Testis (tissue), 2 donors: Measurements from ENCODE around the gene CPLX3.

Source experiments
- CTCF ChIP-seq, 3 experiments: fragments of 450-650 bp in 2 of 3; fragments of 200-600 bp in 1 of 3; sonication (generic) in 1 of 3; IDR thresholded peaks; one replicate each; pipeline ENCODE4 v1.5.1; 2016 to 2019; ENCODE audit warnings: antibody characterized with exemption in 3 of 3, mild to moderate bottlenecking in 2 of 3, moderate library complexity in 1 of 3
- POLR2A ChIP-seq: fragments of 450-650 bp; IDR thresholded peaks from one replicate; pipeline ENCODE4 v1.6.1; 2017; ENCODE audit warnings: antibody characterized with exemption, mild to moderate bottlenecking, moderate library complexity

DNA sequence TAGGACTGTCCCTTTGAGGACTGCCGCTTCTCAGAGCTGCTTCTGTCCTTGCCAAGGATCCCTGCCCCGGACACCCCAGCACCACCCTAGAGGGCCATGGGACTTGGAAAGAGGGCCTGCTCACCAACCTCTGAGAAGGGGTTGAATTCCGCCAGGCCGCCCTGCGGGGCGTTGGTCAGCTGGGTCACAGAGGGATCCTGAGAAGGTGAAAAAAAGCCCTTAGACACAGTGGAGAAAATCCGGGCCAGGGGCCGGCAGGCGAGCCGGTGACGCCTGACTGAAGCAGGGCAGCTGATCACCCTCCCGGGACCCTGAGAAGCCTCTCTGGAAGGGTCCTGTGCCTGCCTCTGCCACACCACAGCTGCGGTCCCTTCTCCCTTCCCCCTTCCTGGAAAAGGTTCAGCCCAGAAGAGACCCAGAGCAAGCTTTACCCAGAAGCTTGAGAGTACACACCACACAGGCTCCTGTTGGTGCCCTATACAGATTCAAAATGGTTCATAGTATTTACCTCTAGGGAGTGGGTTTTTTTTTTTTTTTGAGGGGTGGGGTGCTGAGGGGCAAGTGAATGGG, 28.1 kb downstream of the CPLX3 start:
- TF ChIP-seq CTCF (IDR thresholded peaks at IDR 0.05), result no peak
- no peak for TF ChIP-seq POLR2A
